ENCODE measurements around the gene TANGO6. TPM values are rescaled to one million over a fixed set of nuclear protein-coding genes. Genes with fewer than 3 reads are reported as not detected.
"Not testable (repeated sequence)": the region's sequence is repeated elsewhere in the genome, so short reads cannot be mapped to it uniquely, and the experiment has no call there.

Gene TANGO6
- total RNA-seq, 1 experiment from 2014 or later = 22.3 TPM

GRCh38 chr16:69005641-69006355 is 162.5 kb downstream of the TANGO6 start:
- DNase-seq (ENCODE audit: low spot score) = no peak

DNA sequence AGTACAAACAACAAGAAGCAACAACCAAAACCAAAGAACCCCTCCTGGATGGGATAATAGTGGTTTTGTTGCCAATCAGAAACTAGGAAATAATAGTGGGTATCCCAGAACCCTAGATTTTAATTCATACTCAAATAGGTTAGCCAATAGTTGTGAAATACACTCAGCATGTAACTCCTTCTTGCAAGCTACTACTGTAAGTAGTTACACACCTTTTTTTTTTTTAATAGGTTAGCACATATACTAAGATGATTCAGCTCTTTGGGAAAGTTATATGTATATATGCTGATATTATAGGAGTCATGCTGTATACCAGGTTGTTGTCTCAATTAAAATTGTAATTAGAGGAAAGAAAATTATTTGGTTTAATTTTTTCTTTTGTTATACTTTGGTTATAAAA is 169.6 kb downstream of the TANGO6 start:
- no peak for DNase-seq (ENCODE audit: low spot score)

GRCh38 chr16:69013991-69014390 is 170.7 kb downstream of the TANGO6 start:
- DNase-seq (ENCODE audit: low spot score) = no peak

GRCh38 chr16:69014811-69015210 is 171.5 kb downstream of the TANGO6 start:
- DNase-seq (ENCODE audit: low spot score) = no peak

GRCh38 chr16:69017036-69017783 is 173.9 kb downstream of the TANGO6 start:
- peak; percentile 86 for DNase-seq (ENCODE audit: low spot score)

DNA sequence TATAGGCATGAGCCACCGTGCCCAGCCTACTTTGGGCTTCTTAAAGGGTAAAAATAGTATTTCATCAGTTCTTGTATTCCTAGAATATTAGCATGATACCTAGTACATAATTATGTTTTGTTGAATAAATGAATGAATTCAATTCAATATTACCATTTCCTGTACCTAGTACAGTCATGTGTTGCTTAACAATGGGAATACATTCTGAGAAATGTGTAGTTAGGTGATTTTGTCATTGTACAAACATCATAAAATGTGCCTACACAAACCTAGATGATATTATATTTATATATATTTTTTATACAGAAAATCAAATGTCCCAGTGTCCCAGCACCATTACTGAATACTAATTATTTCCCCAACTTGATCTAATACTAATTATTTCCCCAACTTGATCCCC is 176.5 kb downstream of the TANGO6 start:
- DNase-seq (ENCODE audit: low spot score) = no peak

- no peak for DNase-seq (ENCODE audit: low spot score)
These were observed 185.8 kb downstream of the TANGO6 start for GRCh38 chr16:69029121-69029520.

- peak; percentile 28 for DNase-seq (ENCODE audit: low spot score)
These were observed 188.6 kb downstream of the TANGO6 start for GRCh38 chr16:69031877-69032301.

DNA sequence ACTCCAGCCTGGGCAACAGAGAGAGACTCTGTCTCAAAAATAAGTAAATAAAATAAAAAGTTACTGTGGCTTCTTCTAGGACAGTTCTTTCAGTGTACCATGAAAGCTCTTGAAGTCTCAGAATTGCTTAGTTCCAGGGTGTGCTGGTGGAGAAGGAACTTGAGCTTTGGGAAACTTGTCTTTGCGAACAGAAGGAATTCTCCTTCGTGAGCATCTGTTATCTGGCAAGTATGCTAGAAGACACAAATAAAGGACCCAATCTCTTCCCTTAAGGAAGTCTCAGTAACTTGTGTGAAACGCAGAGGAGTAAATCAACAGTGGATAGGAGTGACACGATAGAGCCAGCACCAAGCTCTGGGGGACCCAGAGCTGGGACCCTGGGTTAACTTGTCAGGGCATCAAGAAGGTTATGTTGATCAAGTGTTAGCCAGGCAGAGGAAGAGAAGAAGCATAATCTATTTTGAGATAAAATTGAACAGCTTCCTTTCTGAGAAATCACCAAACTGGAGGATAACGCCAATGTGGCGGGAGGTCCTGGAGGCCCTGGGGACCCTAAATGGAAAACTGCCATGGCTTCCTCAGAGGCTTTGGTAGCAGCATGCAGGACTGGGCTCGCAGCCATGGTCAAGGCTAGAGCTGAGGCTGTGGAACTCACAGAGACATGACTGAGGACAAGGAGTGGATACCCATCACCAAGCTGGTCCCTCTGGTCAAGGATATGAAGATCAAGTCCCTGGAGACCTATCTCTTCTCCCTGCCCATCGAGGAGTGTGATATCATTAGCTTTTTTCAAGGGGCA is 190.0 kb downstream of the TANGO6 start:
- no peak for DNase-seq (ENCODE audit: low spot score)

GRCh38 chr16:69035375-69035774 is 192.0 kb downstream of the TANGO6 start:
- DNase-seq (ENCODE audit: low spot score) = no peak

GRCh38 chr16:69036399-69037091 is 193.2 kb downstream of the TANGO6 start:
- no peak for DNase-seq (ENCODE audit: low spot score)

DNA sequence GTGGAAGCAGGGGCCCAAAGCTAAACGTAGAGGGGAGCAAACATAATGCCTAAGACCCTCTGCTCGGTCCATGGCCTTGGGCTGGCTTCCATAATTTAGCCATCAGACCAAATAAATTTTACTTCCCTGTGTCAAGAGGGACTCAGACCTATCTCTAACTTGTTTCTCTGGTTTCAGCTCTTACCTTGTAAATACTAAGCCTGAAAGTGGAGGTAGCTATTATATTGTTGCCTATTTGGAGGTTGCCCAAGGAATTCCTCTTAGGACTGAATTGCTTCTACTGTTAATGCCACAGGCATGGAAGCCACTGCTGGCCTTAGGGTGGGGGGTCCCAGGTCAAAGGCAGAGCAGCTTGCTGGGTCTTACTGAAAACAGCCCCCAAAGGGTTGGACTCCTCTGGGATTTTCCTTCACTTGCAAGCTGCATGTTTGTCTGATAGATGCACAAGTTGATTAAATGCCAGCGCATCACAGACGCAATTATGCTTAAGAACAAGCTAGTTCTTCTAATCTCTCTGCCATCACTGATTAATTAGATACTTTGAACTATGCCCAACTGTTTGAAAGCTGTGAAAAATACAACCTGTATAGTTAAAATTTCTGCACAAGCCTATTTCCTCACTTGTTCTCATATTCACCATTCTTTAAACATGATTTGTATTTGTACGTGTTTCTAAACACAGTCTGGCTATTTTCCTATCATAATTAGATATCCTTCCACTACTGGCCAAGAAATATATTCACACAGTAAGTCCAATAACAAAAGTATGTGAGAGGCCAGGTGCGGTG is 194.2 kb downstream of the TANGO6 start:
- DNase-seq (ENCODE audit: low spot score) = no peak

- DNase-seq (ENCODE audit: low spot score) = peak; percentile 60
These were observed 196.1 kb downstream of the TANGO6 start for GRCh38 chr16:69039333-69039941.

DNA sequence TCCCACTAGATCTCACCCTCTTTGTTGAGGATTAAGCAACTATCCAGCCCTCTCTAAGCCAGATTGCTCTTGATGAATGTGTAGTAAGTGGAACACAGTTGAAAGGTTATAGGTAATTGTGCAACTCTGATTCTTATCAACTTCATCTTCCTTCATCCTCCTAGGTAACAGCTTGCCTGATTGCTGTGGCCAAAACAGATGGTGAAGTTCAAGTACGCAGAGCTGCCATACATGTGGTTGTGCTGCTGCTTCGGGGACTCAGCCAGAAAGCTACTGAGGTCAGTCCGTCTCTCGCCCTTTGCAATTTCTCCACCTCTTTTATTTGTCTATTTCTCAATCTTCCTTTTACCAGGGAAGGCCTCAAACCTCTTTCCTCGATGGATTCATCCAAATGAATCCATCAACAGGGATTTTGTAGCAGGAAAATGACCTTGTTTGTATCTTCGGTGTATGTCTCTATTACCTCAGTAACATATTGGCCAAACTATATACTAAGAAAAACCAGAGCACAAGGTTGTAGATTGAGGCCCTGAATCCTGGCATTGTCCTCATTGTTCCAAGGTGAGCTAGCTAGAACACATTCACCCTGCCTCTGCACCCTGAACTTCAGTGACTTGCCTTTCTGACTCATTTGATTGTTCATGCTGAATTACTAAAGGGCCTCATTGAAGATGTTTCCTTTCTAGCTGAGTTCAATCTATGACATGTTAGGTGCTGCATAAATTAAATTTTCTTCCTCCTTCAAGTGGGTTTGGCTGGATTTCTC is 197.0 kb downstream of the TANGO6 start:
- no peak for DNase-seq (ENCODE audit: low spot score)

GRCh38 chr16:69048328-69049120 is 205.2 kb downstream of the TANGO6 start:
- no peak for DNase-seq (ENCODE audit: low spot score)

DNA sequence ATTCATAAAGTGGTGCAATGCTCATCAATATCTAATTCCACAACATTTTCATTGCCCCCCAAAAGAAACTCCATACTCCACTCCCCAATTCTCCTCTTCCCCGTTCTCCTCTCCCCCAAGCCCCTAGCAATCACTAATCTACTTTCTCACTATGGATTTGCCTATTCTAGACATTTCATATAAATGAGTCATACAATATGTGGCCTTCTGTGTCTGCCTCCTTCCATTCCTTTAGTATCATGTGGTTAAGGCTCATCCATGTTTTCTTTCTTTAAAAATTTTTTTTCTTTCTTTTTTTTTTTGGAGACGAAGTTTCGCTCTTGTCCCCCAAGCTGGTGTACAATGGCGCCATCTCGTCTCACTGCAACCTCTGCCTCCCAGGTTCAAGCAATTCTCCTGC is 205.8 kb downstream of the TANGO6 start:
- peak; percentile 58 for DNase-seq (ENCODE audit: low spot score)

GRCh38 chr16:69049603-69050375 is 206.5 kb downstream of the TANGO6 start:
- no peak for DNase-seq (ENCODE audit: low spot score)

DNA sequence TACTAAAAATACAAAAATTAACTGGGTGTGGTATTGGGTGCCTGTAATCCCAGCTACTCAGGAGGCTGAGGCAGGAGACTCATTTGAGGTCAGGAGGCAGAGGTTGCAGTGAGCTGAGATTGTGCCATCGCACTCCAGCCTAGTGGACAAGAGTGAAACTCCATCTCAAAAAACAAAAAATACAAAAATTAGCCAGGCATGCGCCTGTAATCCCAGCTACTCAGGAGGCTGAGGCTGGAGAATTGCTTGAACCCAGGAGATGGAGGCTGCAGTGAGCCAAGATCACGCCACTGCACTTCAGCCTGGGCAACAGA is 208.1 kb downstream of the TANGO6 start:
- not testable (repeated sequence) for DNase-seq (ENCODE audit: low spot score)

All from A172 (cell line).